Left lung (tissue), 10 donors: ENCODE data around the gene LIMA1. TPM values are rescaled to one million over a fixed set of nuclear protein-coding genes. Genes with fewer than 3 reads are reported as not detected.

Experiments used
- ATAC-seq: fragments of 200-7000 bp; cut with Tn5 transposase; one replicate; pipeline ENCODE4 v1.9.1; 2020; ENCODE audit warnings: moderate library complexity
- DNase-seq, 4 donors: peaks; one replicate each; pipeline ENCODE4 v3.0.0-alpha.2; 2013 to 2020
- H3K27ac ChIP-seq, 2 donors: fragments of 200-600 bp; sonication (generic) in 1 of 2; one replicate each; pipeline versions ENCODE4 v1.5.0 to v1.8.0; 2020 to 2021
- H3K27me3 ChIP-seq, 2 donors: fragments of 200-600 bp; sonication (generic) in 1 of 2; one replicate each; pipeline versions ENCODE4 v1.5.0 to v1.8.0; 2020 to 2021
- H3K36me3 ChIP-seq, 2 donors: fragments of 200-600 bp; sonication (generic) in 1 of 2; one replicate each; pipeline versions ENCODE4 v1.5.0 to v1.8.0; 2020 to 2021
- H3K4me1 ChIP-seq, 2 donors: fragments of 200-600 bp; one replicate each; pipeline ENCODE4 v1.8.0; 2021
- H3K4me3 ChIP-seq, 2 donors: fragments of 200-600 bp; sonication (generic) in 1 of 2; one replicate each; pipeline versions ENCODE4 v1.5.0 to v1.8.0; 2020 to 2021; ENCODE audit warnings: mild to moderate bottlenecking in 1 of 2
- H3K9me3 ChIP-seq, 2 donors: fragments of 200-600 bp; sonication (generic) in 1 of 2; one replicate each; pipeline versions ENCODE4 v1.5.0 to v1.8.0; 2020 to 2021
- CTCF ChIP-seq, 2 donors: fragments of 200-600 bp; sonication (generic) in 1 of 2; IDR thresholded peaks; one replicate each; pipeline versions ENCODE4 v1.5.0 to v1.8.0; 2021; ENCODE audit warnings: antibody characterized with exemption in 2 of 2
- intact Hi-C, 2 donors: fragments of 100-400 bp; cut with DNase I; formaldehyde crosslinking; loops; one replicate each; pipeline versions ENCODE4 v1.11.2 to v1.14.2; 2022
- polyA plus RNA-seq, 6 donors: library from polyadenylated mRNA; unstranded; fragments of 120-200 nt; gene quantifications; one replicate each; pipeline ENCODE4 v1.2.1, GENCODE V29; 2013; ENCODE audit not compliant: insufficient read length in 6 of 6
- total RNA-seq, 2 donors: library from RNA; stranded (reverse); fragmentation: NEBNext Ultra II Directional; extraction: Animal tissue kit (Norgen Biotek cat#: 25700); gene quantifications; one replicate each; pipeline ENCODE4 v1.2.1, GENCODE V29; 2021
- donor health status: DM: no; HTN: yes; CAD: no.
- donor health status: DM: no; HTN: no; CAD: no.

The LIMA1 gene
- total and polyA plus RNA-seq, 8 donors: 71.9 to 91.0 (median 81.9) TPM

DNA sequence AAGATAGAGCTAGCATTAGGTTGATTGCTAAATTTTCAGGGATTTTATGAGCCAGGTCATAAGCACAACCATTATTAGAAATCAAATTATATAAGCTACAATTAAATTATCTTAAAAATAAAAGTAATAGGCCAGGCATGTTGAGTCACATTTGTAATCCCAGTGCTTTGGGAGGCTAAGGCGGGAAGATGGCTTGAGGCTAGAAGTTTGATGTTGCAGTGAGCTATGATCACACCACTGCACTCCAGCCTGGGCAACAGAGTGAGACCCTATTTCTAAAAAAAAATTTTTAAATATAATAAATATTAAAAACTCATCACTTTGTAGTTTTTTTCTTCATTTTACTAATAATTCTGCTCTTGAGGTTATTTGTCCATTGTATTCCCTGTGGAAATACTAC lies 1.9 kb upstream of the LIMA1 start:
- no peaks in the 10 kb centered on the region for H3K27me3 ChIP-seq
- no peaks in the 10 kb centered on the region for H3K9me3 ChIP-seq
- DNase-seq: no peak
- intact Hi-C loops: no loop called here
- no peak overlapping the region for H3K4me3 ChIP-seq
- H3K4me1 ChIP-seq: peaks cover 3 to 26% of the 10 kb centered on the region in 2 donors
- ATAC-seq: no peak
- no peak for TF ChIP-seq CTCF (IDR thresholded peaks at IDR 0.05)
- no peak overlapping the region for H3K27ac ChIP-seq
- no peaks in the 10 kb centered on the region for H3K36me3 ChIP-seq

- H3K27ac ChIP-seq: peak overlapping the region; percentile 80 to 86
- no peaks in the 10 kb centered on the region for H3K36me3 ChIP-seq
- H3K27me3 ChIP-seq: no peaks in the 10 kb centered on the region
- peak overlapping the region; percentile 76 to 87 for H3K4me3 ChIP-seq
- H3K9me3 ChIP-seq: no peaks in the 10 kb centered on the region
- H3K4me1 ChIP-seq: peaks cover 3 to 26% of the 10 kb centered on the region in 2 donors
- no peak for TF ChIP-seq CTCF (IDR thresholded peaks at IDR 0.05)
- intact Hi-C loops: no loop called here
- DNase-seq (peak in 2 of 4 donors; percentile 53 to 67), ATAC-seq (peak; percentile 62)
Measured at GRCh38 chr12:50282721-50283228, 545 bp downstream of the LIMA1 start.

GRCh38 chr12:50279501-50279900 lies 3.8 kb downstream of the LIMA1 start:
- Histone ChIP-seq H3K4me1 (peaks cover 7 to 29% of the 10 kb centered on the region in 2 donors), H3K27me3 (no peaks in the 10 kb centered on the region), H3K4me3 (no peak overlapping the region), H3K27ac (no peak overlapping the region), H3K36me3 (no peaks in the 10 kb centered on the region), H3K9me3 (no peaks in the 10 kb centered on the region)
- intact Hi-C loops: no loop called here
- TF ChIP-seq CTCF (IDR thresholded peaks at IDR 0.05): no peak
- DNase-seq: no peak
- ATAC-seq: no peak

- H3K4me3 ChIP-seq: no peak overlapping the region
- no peaks in the 10 kb centered on the region for H3K36me3 ChIP-seq
- H3K9me3 ChIP-seq: no peaks in the 10 kb centered on the region
- no peaks in the 10 kb centered on the region for H3K27me3 ChIP-seq
- DNase-seq: no peak
- H3K27ac ChIP-seq: peak overlapping the region; percentile 33 to 46
- peaks cover 4 to 28% of the 10 kb centered on the region in 2 donors for H3K4me1 ChIP-seq
- intact Hi-C loops: no loop called here
- no peak for TF ChIP-seq CTCF (IDR thresholded peaks at IDR 0.05)
- ATAC-seq: no peak
Measured at GRCh38 chr12:50276912-50277671, 6.2 kb downstream of the LIMA1 start.

DNA sequence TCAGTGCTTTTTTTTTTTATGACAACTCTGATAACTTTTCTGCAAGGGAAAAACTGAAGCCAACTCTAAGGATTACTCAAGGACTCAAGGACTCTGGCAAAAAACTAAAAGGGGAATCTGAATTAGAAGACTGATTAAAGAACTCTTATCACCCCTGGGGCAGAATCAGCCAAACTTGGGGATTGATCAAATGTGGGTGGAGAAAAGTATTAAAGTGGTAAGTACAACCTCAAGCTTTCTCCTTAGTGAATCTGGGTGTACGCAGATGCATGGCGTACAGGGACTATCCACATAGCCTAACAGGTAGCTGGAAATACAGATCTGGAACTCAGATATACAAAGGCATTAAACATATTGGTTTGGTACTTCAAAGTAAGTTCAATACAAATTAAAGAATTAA lies 7.3 kb downstream of the LIMA1 start:
- peaks cover 4 to 23% of the 10 kb centered on the region in 2 donors for H3K4me1 ChIP-seq
- DNase-seq (no peak), ATAC-seq (no peak)
- H3K27me3 ChIP-seq: no peaks in the 10 kb centered on the region
- H3K4me3 ChIP-seq: no peak overlapping the region
- H3K36me3 ChIP-seq: no peaks in the 10 kb centered on the region
- no peak for TF ChIP-seq CTCF (IDR thresholded peaks at IDR 0.05)
- H3K27ac ChIP-seq: peak overlapping the region; percentile 33 to 46
- intact Hi-C loops: no loop called here
- H3K9me3 ChIP-seq: no peaks in the 10 kb centered on the region
